ENCODE results near the gene PITPNC1.
"Not testable (repeated sequence)": the region's sequence is repeated elsewhere in the genome, so short reads cannot be mapped to it uniquely, and the experiment has no call there.

DNA sequence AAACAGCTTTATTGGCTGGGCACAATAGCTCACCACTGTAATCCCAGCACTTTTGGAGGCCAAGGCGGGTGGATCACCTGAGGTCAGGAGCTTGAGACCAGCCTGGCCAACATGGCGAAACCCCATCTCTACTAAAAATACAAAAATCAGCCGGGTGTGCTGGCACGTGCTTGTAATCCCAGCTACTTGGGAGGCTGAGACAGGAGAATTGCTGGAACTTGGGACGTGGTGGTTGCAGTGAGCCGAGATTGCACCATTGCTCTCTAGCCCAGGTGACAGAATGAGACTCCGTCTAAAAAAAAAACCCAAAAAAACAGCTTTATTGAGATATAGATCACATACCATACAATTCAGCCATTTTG, 274.1 kb downstream of the PITPNC1 start:
- TF ChIP-seq, protein P1, sequence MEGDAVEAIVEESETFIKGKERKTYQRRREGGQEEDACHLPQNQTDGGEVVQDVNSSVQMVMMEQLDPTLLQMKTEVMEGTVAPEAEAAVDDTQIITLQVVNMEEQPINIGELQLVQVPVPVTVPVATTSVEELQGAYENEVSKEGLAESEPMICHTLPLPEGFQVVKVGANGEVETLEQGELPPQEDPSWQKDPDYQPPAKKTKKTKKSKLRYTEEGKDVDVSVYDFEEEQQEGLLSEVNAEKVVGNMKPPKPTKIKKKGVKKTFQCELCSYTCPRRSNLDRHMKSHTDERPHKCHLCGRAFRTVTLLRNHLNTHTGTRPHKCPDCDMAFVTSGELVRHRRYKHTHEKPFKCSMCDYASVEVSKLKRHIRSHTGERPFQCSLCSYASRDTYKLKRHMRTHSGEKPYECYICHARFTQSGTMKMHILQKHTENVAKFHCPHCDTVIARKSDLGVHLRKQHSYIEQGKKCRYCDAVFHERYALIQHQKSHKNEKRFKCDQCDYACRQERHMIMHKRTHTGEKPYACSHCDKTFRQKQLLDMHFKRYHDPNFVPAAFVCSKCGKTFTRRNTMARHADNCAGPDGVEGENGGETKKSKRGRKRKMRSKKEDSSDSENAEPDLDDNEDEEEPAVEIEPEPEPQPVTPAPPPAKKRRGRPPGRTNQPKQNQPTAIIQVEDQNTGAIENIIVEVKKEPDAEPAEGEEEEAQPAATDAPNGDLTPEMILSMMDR (IDR thresholded peaks at IDR 0.05): not testable (repeated sequence)
- not testable (repeated sequence) for TF ChIP-seq EZH2 (IDR thresholded peaks at IDR 0.05; ENCODE audit: borderline replicate concordance, insufficient read depth, low read depth, low read length, poor library complexity, severe bottlenecking)
